NOMO-1 treated with DMSO at 0.1 percent for 48 hours (cell line): ENCODE results near the gene WNK2.

Experiments used
- DNase-seq: peaks from one replicate; lab custom pipeline; 2025; ENCODE audit not compliant: unreplicated experiment; lab: John Stamatoyannopoulos, UW

The WNK2 gene

GRCh38 chr9:93184432-93185265 is 710 bp downstream of the WNK2 start:
- no peak for DNase-seq

- DNase-seq: no peak
Observed at GRCh38 chr9:93185266-93186214, 1.6 kb downstream of the WNK2 start.

DNA sequence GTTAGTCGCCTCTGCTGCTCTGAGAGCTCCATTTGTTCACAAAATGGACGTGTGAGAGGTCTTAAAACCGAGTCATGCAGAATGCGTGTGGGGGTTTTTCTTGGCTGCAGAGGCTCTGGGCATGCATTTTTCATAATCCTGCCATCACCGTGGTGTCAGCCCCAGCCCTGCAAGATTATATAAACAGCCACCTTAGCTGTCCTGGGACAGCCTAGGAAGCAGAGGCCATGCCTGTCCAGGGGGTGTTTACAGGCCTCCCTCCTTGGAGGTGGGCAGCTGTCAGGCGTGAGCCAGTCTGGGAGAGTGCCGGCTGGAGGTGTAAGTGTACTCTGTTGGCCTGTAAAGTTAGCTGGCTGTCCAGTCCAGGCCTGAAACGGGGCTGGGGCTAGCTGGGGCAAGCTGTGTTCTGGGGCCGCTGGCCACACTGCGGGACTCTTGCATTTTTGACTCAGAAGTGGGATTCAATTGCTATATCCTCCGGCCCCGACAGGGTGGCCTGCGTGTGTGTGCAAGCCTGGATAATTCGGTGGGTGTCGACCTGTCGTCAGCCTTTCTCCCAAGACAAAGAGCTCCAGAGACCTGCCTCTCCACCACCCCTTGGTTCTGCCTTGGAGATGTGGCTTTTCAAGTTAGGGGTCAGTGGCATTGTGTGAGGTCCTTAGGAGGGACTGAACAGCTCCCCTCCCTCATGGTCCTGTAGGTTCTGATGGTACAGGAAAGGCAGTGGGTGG is 2.4 kb downstream of the WNK2 start:
- DNase-seq: no peak

- no peak for DNase-seq
Observed at GRCh38 chr9:93187047-93187446, 3.1 kb downstream of the WNK2 start.

- no peak for DNase-seq
Observed at GRCh38 chr9:93187574-93187973, 3.6 kb downstream of the WNK2 start.

DNA sequence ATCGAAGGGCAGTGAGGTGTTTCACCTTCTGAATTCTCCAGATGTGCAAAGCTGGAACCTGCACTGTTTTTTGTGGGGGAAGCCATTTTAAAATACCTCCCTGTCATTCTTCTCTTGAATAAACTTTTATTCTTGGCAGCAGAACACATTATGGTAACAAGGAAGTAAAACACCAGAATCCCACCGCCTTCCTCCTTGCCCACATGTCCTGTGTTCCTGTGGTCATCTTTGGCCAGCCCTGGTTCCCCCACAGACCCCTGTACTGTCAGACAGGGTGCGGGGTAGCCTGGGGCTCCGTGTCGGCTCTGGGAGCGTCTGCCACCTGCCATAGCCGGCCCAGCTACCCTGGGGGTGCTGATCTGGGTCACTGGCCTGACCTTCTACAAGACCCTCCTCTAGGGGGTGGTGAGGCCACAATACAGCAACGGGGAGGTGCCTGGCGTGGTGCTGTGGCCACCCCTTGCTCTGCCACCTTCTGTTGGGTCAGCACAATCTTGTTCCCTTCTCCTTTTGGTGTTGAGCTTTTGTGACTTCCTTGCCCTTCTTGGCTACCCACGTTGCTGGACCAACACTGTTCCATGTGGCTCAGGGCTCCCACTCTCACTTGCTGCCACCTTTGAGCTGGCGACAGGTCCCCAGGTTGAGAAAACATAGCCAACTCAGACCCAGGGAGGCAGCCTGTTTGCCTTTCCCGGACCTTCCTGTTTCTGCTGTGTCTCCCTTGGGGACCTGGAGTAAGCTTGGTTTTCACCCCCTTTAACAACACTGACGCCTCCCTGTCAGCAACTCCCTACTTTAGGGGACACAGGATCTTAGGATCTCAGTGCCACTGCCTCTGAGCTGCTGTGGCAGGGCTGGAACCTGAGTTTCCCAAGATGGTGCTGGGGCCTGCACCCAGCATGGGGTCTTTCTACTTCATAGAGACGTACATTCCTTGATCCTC is 4.8 kb downstream of the WNK2 start:
- no peak for DNase-seq

GRCh38 chr9:93189369-93190132 is 5.6 kb downstream of the WNK2 start:
- DNase-seq: no peak

DNA sequence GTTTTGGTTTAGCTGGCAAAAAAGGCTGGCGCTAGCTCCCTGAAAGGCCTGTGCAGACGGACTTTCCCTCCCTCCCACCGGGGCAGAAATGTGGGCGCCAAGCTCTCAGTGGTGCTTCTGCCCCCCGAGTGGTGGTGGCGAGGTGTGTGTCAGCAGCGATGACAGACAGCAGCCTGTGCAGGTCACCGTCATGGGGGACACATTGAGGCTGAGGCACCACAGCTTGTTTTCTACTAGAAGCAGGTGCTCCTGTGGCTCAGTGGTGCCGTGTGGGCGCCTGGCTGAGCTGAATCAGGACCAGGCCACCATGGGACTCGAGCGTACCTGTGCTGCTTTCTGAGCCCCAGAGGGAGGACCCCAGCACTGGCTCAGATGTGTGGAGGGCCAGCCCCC is 6.2 kb downstream of the WNK2 start:
- no peak for DNase-seq

DNA sequence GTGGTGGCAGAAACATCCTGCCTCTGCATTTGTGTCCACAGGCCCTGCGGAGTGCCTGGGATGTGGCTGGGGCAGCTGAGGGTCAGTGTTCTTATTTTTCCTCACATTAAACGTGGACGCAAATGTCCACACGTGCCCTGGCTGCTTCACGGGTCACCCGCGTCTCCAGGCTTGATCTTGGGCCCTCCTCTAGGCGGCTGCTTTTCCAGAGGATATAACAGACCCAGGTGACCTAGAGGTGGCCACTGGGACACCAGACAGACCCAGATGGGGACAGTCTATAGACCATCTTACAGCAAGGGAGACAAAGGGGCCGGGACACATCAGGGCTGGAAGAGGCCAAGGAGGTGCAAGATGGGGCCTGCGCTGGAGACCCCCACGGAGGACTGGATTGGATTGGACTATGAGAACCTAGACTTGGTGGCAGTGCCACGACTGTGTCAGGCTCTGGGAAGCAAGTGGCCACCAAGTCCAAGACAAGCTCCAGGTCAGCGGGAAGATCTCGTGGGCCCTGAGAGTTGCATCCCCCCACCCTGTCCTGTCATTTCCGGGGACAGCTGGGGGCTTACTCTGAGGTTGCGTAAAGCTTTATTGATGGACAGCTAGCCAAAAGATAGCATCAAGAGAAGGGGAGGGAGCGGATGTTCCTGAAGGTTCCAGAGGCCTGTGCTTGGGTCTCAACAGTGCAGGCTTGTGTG is 6.9 kb downstream of the WNK2 start:
- no peak for DNase-seq

GRCh38 chr9:93191354-93191660 is 7.4 kb downstream of the WNK2 start:
- DNase-seq: no peak

DNA sequence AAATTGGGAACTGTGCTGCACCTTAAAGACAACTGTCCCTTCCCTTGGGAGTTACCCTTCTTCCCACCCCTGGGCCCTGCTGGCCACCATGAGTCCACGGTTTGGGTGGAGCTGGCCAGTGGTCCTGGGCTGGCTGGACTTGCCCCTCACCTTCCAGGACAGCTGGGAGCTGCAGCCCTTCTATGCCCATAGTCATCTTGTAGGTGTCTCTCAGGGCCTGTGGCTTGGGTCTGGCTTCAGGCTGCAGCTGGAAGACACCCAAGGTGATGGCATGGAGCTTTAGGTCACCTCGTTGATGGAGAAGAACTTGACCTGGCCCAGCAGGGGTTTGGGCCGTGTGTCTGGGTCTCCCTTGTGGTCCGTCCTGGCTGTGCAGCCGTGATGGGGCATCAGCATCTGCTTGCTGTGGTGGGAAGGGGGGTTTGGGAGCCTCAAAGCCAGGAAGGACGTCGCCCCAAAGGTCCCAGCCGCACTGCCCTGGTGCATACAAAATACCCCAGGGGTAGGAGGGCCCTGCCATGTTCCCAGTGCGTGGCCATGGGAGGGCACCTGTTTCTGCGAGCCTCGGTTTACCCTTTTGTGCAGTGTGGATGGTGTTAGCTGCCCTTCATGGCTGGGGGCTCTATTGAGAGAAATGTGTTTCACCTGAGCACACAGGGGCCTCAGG is 8.9 kb downstream of the WNK2 start:
- DNase-seq: no peak

GRCh38 chr9:93193388-93194220 is 9.7 kb downstream of the WNK2 start:
- DNase-seq: no peak

- DNase-seq: no peak
Observed at GRCh38 chr9:93194221-93194625, 10.3 kb downstream of the WNK2 start.

GRCh38 chr9:93194641-93195040 is 10.7 kb downstream of the WNK2 start:
- DNase-seq: no peak

DNA sequence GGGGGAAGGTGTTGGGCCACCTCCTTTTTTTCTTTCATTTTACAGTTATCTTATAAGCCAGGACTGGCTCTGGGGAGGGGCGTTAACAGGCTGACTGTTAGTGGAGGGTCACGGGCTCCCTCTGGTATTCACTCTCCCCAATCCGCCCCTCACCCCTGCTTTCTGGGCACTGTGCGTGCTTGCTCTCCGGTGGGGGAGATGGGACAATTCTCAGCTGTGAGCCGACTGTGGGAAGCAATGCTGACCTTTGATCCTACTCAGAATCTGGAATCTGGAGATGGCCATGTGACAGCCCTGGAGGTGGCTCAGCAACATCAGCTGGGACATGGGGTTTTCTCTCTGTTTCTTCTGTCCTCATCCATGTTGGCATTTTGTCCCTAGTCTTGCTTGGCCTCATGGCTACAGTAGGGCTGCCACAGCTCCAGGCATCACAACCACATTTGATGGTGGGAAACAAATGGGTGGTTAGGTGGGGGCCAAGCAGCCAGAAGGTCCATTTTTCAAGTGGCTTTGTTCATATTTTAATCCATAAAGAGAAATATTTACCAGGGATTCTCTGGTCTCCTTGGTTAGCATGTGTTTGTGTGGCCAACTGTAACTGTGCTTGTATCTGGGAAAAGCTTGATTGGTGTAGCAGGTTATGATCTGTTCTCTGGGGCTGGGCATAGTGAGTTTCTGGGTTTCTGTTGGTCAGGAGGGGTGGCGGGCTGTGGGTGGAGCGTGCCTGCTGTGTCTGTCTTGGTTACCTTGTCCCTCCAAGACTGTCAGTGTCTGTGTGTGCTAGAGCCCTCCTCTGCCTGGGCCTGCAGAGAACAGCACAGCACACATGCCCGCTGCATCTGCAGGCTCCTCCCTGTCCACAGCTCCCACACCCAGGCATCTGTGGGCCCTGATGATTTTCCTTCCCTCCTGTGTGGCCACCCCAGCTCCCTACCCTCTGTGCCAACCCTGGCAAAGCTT is 12.4 kb downstream of the WNK2 start:
- DNase-seq: no peak

GRCh38 chr9:93197670-93198069 is 13.7 kb downstream of the WNK2 start:
- DNase-seq: no peak
